SKM-1 treated with dmso at 0.1 percent for 144 hours (cell line): ENCODE measurements around the gene ZGPAT.
"Not testable (repeated sequence)": the region's sequence is repeated elsewhere in the genome, so short reads cannot be mapped to it uniquely, and the experiment has no call there.

ENCODE experiments used
- DNase-seq: peaks from one replicate; lab custom pipeline; 2025; ENCODE audit not compliant: unreplicated experiment; lab: John Stamatoyannopoulos, UW

The ZGPAT gene

DNA sequence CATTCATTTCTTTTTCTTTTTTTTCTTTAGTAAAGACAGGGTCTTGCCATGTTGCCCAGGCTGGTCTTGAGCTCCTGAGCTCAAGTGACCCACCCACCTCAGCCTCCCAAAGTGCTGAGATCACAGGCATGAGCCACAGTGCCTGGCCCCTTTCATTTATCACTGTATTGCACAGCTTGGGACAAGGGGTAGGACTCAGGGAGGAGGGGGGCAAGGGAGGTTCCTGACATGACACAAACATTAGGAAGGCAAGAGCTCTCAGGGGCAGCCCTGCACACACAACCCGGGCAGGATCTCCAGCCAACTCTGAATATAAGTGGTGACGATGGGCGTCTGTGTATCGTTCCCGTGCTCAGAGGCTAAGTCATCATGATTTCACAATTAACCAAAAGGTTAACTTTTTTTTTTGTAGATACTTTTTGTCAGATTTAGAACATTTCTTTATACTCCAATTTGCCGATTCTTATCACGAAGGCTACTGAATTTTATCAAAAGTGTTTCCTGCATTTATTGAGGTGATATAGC is 51.6 kb downstream of the ZGPAT start:
- no peak for DNase-seq

DNA sequence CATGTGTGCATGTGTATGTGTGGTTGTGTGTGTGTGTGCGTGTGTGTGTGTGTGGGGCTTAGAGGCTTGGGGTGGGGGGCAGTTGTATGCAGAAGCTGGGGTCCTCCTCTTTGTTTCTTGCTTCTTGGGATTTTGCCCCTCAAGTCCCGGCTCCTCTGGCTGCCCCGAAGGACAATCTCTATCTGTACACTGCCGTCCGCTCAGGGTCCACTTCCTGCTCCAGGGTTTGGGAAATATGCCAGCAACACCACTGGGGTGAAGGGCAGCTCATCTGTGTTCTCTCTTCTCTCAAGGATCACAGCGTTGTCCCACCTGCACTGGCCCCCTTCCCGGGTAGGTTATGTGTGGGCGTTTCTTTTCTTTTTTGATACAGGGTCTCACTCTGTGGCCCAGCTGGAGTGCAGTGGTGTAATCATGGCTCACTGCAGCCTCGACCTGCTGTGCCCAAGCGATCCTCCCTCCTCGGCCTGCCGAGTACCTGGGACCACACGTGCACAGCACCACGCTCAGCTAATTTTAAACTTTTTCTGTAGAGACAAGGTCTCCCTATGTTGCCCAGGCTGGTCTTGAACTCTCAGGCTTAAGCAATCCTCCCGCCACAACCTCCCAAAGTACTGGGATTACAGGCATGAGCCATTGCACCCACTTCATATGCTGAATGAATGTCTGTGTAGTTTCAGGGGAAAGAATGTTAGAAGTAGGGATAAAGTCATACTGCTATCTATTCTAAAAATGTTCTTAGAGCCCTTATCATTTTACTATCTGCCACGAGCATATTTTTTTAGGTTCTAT is 57.4 kb downstream of the ZGPAT start:
- no peak for DNase-seq

DNA sequence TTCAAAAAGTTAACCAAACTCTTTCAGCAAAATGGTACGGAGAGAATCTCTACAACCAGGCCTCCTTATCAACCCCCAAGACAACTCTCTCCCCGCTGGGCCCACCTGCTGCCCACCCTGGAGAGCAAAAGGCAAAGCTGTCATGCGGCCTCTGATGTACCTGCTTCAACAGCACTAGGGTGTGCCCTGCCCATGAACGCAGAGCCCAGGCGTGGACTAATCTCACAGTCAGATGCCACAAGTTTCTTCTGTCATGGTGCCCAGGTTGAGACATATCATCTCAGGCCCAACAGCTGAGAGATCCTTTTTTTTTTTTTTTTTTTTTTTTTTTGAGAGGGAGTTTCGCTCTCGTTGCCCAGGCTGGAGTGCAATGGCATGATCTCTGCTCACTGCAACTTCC is 58.1 kb downstream of the ZGPAT start:
- DNase-seq: no peak

DNA sequence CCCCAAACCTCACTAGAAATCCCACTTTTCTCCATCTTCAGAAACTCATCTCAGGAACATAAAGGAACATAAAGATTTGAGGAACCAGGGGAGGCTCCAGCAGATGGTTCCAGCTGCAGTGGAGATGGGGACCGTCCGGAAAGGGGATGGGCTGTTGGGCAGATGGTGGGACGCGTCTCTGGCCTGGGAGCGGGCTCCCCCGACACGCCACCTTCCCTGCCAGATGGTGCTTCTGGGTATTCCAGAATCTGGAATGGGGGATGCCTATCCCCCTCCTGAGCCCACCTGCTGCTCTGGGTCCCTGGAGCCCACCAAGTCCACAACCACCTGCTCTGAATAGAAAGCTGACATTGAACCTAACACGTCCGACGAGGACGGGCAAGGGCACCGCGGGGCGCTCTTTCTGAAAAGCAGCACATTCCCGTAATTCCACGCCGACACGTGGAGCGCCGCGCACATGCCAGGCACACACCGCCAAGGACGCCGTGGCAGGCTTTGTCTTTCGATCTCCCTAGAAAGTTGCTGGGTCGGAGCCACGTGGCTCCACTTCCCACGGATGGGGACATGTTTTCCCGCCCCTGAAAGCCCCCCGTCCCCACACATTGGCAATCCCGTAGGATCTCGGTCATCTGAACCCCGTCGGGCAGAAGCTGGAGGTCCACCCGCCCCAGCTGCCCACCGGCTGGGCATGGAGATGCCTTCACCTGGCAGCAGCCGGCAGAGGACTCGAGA is 59.0 kb downstream of the ZGPAT start:
- no peak for DNase-seq

DNA sequence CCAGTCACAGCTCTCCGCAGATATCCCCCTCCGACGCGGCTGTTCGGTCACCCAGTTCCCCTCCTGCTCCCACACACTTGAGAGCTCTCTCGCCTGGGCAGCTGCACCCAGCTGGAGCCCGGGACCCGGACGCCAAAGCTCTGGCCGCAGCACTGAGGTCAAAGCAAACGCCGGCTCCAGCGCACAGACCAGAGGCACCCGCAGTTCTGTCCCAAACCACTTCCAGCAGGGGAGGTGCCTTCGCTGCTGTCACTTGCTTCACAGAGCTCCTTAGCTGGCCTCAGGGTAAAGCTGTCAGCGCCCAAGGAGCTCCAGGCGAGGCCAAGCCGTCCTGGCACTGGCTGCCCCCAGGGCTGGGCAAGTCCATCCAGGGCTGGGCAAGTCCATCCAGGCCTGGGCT is 59.6 kb downstream of the ZGPAT start:
- no peak for DNase-seq

DNA sequence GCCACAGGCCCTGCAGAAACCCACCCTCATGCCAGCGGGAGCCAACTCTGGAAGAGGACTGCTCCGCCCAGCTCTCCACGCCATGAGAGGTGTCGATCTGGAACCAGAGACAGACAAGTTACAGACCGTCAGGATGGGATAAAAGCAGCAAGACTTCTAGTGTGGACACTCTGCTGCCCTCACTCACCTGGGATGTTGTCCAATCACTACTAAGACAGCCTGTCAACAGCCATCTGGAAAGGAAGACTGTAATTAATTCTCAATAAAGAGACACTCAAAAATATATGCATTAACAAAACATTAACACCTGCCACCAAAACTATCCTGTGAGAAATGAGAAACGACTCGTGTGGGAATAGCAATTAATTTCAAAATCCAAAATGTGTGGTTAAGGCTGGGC is 60.0 kb downstream of the ZGPAT start:
- no peak for DNase-seq

DNA sequence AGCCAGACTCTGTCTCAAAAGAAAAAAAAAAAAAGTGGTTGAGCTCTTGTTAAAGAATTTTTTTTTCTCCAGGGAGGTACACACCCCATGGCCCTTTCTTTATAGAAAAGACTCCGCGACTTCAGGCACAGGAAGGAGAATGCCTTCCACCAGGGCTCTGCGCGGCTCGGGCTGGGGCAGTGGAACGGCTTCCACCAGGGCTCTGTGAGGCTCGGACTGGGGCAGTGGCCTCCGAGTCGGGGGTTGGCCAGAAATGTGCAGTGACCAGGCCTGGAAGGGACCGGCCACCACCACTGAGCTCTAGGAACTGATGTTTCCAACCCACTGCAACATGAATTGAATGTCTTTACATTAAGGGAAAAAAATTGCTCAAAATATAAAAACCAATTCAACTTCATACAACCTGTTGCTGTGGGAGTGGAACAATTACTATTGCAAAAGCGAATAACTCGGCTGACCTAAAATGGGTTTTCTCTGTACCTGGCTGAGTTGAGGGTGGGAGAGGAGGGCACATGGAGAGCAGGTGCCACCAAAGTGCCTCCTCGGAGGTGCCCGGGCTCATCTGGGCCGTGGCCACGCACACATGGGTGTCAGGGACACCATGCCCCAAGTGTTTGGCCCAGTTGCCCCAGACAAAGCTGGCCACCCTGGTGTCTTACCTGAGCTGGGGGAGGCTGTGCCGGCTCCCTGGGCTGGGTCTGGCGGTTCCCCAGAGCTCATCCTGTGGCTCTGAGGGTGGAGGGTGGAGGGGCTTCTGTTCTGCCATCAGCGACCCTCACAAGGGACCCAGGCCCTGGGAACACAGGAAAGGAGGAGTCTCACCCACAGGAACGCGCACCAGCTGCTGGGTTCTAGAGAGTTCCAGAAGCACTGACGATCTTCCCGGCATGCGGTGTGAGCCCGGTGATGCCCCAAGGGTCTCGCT is 61.0 kb downstream of the ZGPAT start:
- no peak for DNase-seq

DNA sequence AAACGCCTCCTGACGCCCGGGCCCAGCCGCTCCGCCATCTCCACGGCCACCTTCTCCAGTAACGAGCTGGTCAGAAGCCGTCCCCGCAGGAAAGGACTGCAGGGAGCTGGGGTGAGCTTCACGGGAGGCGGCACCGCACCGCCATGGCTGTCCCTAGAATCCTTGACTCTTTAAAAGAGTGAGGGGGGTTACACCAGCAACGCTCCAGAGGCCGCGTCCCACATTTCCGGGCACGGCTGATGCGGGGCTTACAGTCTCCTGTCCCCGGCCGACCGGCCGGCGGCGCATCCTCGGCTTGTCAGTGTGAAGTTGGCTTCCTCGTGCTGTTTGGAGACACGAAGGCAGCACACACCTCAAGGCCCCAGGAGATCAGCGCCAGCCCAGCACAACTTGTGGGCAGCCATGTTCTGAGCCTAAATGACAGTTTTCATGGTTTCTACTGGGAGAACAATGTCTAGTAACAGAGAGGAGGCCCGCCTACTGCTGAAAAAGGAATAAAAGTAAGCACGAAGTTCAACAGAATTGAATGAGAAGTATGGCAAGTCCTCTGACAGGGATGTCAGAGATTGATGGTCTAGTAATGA is 62.1 kb downstream of the ZGPAT start:
- no peak for DNase-seq

DNA sequence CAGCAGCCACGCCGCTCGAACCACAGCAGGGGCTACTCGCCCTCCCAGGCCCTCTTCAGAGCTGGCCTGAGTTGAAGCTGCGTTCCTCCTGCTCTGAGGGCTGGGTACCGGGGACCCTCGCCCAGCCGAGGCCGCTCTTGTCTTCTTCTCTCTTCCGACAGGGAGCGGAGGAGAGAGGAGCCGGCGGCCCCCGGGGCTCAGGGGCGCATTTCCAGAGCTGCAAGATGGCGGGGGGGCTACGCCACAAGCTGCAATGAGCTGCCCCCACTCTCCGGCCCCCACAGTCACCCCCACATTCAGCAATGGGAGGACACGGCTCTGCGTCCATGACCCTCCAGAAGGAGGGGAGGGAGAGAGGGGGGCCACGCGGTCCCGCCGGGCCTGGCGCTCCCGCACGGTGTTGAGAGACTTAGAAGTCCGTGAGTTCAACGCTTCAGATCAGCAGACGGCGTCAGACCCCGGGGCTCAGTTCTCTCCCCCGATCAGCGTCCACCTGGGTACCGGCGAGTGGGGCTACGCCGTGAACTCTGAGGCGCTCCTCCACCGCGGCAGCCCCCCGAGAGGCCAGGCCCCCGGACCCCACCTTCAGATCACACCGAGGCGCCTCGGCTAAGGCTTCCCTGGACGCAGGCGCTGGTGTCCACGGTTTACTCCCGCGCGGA is 63.3 kb downstream of the ZGPAT start:
- no peak for DNase-seq

DNA sequence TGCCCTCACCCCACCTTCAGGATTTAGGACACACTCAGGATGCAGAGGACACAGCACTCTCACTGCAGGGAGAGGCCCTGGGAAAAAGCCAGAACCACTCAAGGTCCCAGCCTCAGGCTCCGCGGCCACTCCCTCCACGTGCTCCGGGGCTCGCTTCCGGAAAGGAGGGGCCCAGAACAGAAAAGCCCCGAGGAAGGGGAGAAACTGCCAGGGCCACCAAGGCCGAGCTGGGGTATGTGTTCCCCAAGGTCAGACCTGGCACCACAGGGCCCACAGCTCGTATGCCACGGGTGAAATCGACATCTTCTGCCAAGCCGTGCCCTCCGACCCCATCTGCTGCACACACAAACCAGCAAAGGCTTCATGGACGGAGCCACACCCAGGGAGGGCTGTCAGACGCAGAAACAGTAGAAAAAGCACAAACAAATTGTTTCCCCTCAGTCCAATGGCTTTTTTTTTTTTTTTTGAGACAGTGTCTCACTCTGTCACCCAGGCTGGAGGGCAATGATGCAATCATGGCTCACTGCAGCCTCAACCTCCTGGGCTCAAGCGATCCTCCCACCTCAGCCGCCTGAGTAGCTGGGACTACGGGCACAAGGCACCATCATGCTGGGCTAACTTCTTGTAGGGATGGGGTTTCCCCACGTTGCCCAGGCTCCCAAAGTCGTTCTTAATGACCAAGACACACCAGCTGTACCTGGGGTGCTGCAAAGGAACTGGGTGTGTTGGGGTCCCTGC is 65.1 kb downstream of the ZGPAT start:
- DNase-seq: no peak

DNA sequence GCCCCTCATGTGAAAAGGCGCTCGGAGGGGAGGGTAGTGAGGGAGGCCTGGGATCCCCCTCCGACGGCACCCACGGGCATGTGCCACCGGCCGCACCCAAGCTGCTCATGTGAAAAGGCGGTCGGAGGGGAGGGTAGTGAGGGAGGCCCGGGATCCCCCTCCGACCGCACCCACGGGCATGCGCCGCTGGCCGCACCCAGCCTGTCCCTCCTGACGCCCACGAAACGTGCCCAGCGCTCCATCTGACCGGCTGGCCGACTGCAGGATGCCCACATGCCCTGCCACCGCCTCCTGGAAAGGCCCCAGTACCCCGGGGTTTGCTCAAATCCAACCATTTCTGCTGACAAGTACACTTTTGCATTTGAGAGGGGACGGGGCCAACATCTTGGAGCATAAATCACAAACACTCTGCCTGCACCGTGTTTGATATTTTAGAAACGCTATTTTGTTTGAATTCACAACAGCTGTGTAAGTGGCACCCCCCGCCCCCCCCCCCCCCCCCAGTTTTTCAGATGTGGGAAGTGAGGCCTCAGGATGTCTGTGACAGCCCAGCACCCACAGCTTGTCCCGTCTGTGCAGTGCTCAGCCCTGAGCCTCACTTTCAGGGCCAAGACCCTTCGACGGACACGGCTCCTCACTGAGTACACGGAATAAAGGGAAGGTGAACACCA is 65.9 kb downstream of the ZGPAT start:
- no peak for DNase-seq

DNA sequence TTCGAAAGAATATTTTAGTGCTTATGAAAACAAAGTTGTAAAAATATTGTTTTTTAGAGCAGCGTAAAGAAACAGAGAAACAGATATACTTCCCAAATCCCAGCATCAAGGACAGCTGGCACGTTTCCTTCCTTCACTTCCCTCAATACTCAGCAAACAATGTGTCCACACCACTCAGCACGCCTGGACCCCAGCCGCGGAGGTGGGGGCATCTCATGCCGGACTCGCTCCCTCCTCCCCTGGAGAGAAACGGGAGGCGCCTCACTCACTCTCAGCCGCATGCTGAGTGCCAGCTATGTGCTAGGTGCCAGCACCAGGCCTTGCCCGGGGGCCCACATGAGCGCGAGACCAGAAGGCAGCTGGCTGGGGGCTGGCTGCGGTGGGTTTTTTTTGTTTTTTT is 66.5 kb downstream of the ZGPAT start:
- DNase-seq: no peak

DNA sequence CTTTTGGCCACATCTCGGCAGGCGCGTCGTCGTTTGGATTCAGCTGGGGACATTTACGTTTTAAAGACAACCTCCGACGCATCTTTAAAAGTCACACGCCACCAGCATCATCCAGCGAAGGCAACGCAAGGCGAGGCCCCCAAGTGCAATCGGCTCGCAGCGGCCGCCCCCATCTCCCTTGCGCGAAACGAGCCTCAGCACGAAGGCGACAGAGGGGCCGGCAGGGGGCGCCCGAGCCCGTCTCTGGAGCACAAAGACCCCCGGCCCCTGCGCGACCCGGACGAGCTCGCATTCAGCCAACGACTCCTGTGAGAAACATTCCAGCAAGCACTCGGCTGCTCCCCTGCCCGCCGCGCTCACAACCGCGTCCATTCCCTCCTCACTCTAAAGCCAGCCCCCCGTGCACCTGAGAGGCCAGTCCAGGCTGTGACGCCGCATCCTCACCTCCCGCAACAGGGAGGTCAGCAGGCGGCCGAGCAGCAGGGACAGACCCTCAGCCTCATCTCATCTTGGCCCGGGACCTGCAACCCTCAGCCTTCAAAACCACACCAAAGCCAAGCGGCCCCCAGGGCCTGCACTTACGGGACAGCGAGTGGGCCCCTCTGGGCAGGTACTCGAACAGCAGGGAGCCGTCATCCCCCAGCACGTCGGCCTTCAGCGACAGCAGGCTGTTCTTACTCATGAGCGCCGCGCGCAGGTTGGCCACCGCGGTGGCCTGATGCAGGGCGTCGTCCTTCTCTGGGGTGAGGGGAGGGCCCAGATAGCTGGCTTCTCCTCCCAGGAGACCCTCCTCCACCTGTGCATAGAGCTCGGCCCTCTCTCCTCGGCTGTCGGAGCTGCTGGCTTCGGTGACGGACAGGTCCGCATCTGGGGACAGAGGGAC is 67.5 kb downstream of the ZGPAT start:
- DNase-seq: peak; percentile 12

DNA sequence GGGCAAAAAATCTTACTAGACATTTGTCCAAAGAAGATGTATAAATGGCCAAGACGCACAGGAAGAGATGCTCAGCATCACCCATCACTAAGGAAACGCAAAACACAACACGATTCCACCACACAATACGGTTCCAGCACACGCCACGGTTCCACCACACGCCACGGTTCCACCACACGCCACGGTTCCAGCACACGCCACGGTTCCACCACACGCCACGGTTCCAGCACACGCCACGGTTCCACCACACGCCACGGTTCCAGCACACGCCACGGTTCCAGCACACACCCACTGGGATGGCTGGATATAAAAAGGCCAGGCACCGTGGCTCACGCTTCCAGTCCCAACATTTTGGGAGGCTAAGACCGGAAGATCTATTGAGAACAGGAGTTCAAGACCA is 69.0 kb downstream of the ZGPAT start:
- not testable (repeated sequence) for DNase-seq

DNA sequence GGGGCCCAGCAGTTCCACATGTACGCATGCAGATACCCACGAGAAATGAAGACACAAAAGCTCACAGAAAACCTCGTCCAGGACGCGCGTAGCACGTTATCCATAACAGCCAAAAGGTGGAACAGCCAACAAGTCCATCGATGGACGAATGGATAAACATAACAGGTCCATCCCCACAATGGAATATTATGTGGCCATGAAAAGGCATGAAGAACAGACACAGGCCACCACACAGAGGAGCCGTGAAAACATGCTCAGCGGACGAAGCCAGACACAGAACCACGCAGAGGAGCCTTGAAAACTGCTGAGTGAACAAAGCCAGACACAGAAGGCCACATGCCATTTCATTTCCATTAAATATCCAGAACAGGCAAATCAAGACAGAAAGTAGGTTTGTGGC is 69.8 kb downstream of the ZGPAT start:
- DNase-seq: no peak

DNA sequence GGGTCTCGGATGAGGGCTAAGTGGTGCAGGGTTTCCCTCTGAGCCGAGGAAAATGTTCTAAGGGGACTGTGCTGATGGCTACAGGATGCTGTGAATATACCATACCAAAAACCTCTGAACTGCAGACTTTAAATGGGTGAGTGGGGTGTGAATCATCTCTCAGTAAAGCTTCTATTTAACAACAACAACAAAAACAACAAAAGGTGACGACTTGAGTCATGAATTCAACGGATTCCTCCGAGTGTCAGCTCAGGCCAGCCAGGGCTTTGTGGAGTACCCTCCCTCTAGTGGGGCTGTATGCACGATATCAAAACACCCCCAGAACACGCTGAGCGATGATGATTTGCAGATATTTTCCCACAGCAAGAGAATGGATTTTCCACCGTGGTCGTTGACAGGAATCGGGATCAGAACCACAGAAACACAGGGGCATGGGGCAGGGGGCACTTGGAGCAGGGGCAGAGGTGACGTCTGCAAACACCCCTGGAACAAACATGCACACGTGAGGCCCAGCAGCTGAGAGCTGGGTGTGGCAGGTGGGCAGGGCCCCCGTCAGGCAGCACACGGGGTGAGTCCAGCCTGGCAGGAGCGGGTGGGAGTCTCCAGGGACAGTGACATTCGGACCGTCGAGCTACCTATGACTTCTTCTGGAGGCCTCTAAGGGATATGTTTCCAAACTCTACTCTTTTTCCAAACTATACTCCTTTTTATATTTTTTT is 70.4 kb downstream of the ZGPAT start:
- DNase-seq: no peak

DNA sequence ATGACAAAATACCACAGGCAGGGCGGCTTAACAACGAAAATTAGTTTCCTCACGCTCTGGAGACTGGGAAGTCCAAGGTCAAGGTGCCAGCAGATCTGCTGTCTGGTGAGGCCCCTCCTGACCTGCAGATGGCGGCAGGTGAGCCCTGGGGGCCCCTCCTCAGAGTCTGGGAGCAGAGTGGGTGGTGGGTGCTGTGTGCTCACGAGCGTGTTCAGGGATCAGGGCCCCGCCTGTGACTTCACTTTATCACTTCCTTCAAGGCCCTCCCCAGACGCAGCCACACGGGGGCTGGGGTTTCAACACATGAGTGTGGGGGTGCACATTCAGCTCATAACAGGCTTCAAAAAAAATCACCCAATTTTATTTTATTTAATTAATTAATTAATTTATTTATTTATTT is 71.0 kb downstream of the ZGPAT start:
- no peak for DNase-seq

DNA sequence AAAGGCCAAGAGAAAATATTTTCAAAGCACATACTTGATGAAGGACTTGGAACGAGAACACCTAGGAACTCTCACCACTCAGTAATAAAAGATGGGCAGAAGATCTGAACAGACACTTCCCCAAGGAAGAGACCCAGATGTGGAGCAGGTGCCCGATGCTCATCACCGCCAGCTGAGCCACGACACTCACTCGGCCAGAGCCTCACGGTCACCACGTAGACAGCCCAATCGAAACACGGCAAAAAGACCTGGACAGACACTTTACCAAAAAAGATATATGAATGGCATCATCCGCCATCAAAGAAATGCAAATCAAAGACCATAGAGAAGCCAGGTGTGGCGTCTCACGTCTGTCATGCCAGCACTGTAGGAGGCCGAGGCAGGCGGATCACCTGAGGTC is 73.3 kb downstream of the ZGPAT start:
- DNase-seq: no peak
